Measurements from ENCODE around the gene HCN1. TPM values are rescaled to one million over a fixed set of nuclear protein-coding genes. Genes with fewer than 3 reads are reported as not detected.

The HCN1 gene
- polyA plus RNA-seq, 2 of the 4 experiments (the other 2 are of a cell fraction), result not detected

- CTCF ChIA-PET, result no interaction called here
- WGBS (ENCODE audit: missing lambda C conversion rate), result 3% methylated on average over 2 of the region's 2 CpGs
- TF ChIP-seq MAFK (IDR thresholded peaks at IDR 0.05; ENCODE audit: partially characterized antibody), result no peak
- no peak for TF ChIP-seq FOXS1 (CRISPR knock-in tag; IDR thresholded peaks at IDR 0.05)
- no peak for TF ChIP-seq BCL3 (IDR thresholded peaks at IDR 0.05)
- TF ChIP-seq EP300 (IDR thresholded peaks at IDR 0.05), result no peak
- TF ChIP-seq TP53 (CRISPR knock-in tag; IDR thresholded peaks at IDR 0.05), result no peak
- TF ChIP-seq PBX3 (IDR thresholded peaks at IDR 0.05), result no peak
- no peak for TF ChIP-seq HEYL (CRISPR knock-in tag; IDR thresholded peaks at IDR 0.05)
- TF ChIP-seq HES2 (IDR thresholded peaks at IDR 0.05), result no peak
- no peak for TF ChIP-seq MYC (IDR thresholded peaks at IDR 0.05; ENCODE audit: borderline replicate concordance, low read length)
- FAIRE-seq (no peak), ATAC-seq (no peak), DNase-seq (ENCODE audit: low read depth in 1 of 2, low spot score in 1 of 2) (no peak)
- H3K4me2 ChIP-seq, result no peak overlapping the region
- no peak overlapping the region for H3K4me3 ChIP-seq
- peaks cover 2% of the 10 kb centered on the region; the same call in 2 of the 3 replicates for H3K9me3 ChIP-seq
- POLR2A ChIA-PET, result no interaction called here
- no peak overlapping the region for H3K27ac ChIP-seq
- no peaks in the 10 kb centered on the region for H3K4me1 ChIP-seq
Observed at GRCh38 chr5:45627076-45627656, 69.0 kb downstream of the HCN1 start.

- FAIRE-seq, result no peak
- POLR2A ChIA-PET, result no interaction called here
- Histone ChIP-seq H3K4me3 (no peak overlapping the region), H3K4me1 (no peaks in the 10 kb centered on the region), H3K9me3 (peaks cover 2% of the 10 kb centered on the region; the same call in 2 of the 3 replicates), H3K27ac (no peak overlapping the region), H3K4me2 (no peak overlapping the region)
- no peak for ATAC-seq
- 0% methylated on average over 1 of the region's 1 CpG for WGBS (ENCODE audit: missing lambda C conversion rate)
- CTCF ChIA-PET, result no interaction called here
- no peak for DNase-seq (ENCODE audit: low read depth in 1 of 2, low spot score in 1 of 2)
- TF ChIP-seq FOXS1 (CRISPR knock-in tag; IDR thresholded peaks at IDR 0.05) (no peak), TP53 (CRISPR knock-in tag; IDR thresholded peaks at IDR 0.05) (no peak), USF2 (IDR thresholded peaks at IDR 0.05) (no peak), E2F6 (IDR thresholded peaks at IDR 0.05; ENCODE audit: borderline replicate concordance, low read depth) (no peak), KDM5A (IDR thresholded peaks at IDR 0.05) (no peak), ELK1 (IDR thresholded peaks at IDR 0.05; ENCODE audit: low read depth, low read length) (no peak), GATA3 (IDR thresholded peaks at IDR 0.05; ENCODE audit: borderline replicate concordance) (no peak), CBX2 (IDR thresholded peaks at IDR 0.05; ENCODE audit: borderline replicate concordance, low read depth) (no peak), JUN (IDR thresholded peaks at IDR 0.05) (no peak), ZNF302 (CRISPR knock-in tag; IDR thresholded peaks at IDR 0.05) (no peak), EP300 (IDR thresholded peaks at IDR 0.05) (no peak), SREBF2 (IDR thresholded peaks at IDR 0.05) (no peak), RNF2 (IDR thresholded peaks at IDR 0.05; ENCODE audit: borderline replicate concordance, low read depth) (no peak), POLR2A (IDR thresholded peaks at IDR 0.05; ENCODE audit: low read length) (no peak), RARB (CRISPR knock-in tag; IDR thresholded peaks at IDR 0.05) (no peak), REST (IDR thresholded peaks at IDR 0.05) (no peak), FOSB (CRISPR knock-in tag; IDR thresholded peaks at IDR 0.05) (no peak), ESRRA (IDR thresholded peaks at IDR 0.05; ENCODE audit: borderline replicate concordance, low read length) (no peak), HMGXB4 (CRISPR knock-in tag; IDR thresholded peaks at IDR 0.05; ENCODE audit: borderline replicate concordance) (no peak)
Observed at GRCh38 chr5:45623832-45624231, 72.3 kb downstream of the HCN1 start.

Measured in A549 (cell line).